ENCODE measurements around the gene SLC22A17. TPM values are rescaled to one million over a fixed set of nuclear protein-coding genes. Genes with fewer than 3 reads are reported as not detected.
A peak's percentile ranks its signal among the peaks of the same experiment; 100 is the strongest.

The SLC22A17 gene
- total and polyA plus RNA-seq, 2 of the 13 experiments (the other 11 are each of a cell fraction or from before 2014, with no cell fraction given): 0.95 to 1.1 TPM

- TF ChIP-seq WIZ (CRISPR knock-in tag; IDR thresholded peaks at IDR 0.05): peak; percentile 88
- TF ChIP-seq ZNF292 (CRISPR knock-in tag; IDR thresholded peaks at IDR 0.05; ENCODE audit: borderline replicate concordance, low read depth): no peak
- peak; percentile 35; the same call in 1 of the 2 replicates for TF ChIP-seq TP53 (CRISPR knock-in tag; conservative IDR thresholded peaks at IDR 0.05)
- no peak for TF ChIP-seq SUZ12 (IDR thresholded peaks at IDR 0.05; ENCODE audit: low read depth, low read length)
- TF ChIP-seq RBFOX2 (IDR thresholded peaks at IDR 0.05; ENCODE audit: low read depth, low read length): peak; percentile 95
- peak; percentile 11 for TF ChIP-seq ESRRA (CRISPR knock-in tag; IDR thresholded peaks at IDR 0.05; ENCODE audit: low read depth)
- no peak for TF ChIP-seq U2AF2 (IDR thresholded peaks at IDR 0.05; ENCODE audit: low read depth, low read length)
- no peak for TF ChIP-seq DR1 (CRISPR knock-in tag; IDR thresholded peaks at IDR 0.05)
- TF ChIP-seq THYN1 (CRISPR knock-in tag; IDR thresholded peaks at IDR 0.05; ENCODE audit: borderline replicate concordance, low read depth): no peak
- TF ChIP-seq ONECUT2 (CRISPR knock-in tag; IDR thresholded peaks at IDR 0.05): 0 out of 2 replicates have a peak, but pooled peaks have one; percentile 1
- peak; percentile 53 for TF ChIP-seq JUN (CRISPR knock-in tag; IDR thresholded peaks at IDR 0.05)
- TF ChIP-seq PAXIP1 (CRISPR knock-in tag; conservative IDR thresholded peaks at IDR 0.05): peak; percentile 46
- 0 out of 2 replicates have a peak, but pooled peaks have one; percentile 9 for TF ChIP-seq CBFB (CRISPR knock-in tag; IDR thresholded peaks at IDR 0.05)
- peak; percentile 12; the same call in 1 of the 2 replicates for TF ChIP-seq ZSCAN25 (CRISPR knock-in tag; IDR thresholded peaks at IDR 0.05)
- no peak for TF ChIP-seq MAFK (conservative IDR thresholded peaks at IDR 0.05 in 1 of 2, IDR thresholded peaks at IDR 0.05 in 1 of 2; ENCODE audit: low read length in 2 of 2)
- no peak; the same call in 1 of the 2 replicates for TF ChIP-seq ZNF280B (CRISPR knock-in tag; IDR thresholded peaks at IDR 0.05; ENCODE audit: borderline replicate concordance)
- TF ChIP-seq AGO1 (IDR thresholded peaks at IDR 0.05; ENCODE audit: low read depth, low read length, poor library complexity, severe bottlenecking): peak; percentile 97
- TF ChIP-seq PAF1 (CRISPR knock-in tag; IDR thresholded peaks at IDR 0.05): peak; percentile 86; the same call in 1 of the 2 replicates
- no peak for TF ChIP-seq TRIM24 (CRISPR knock-in tag; IDR thresholded peaks at IDR 0.05)
- no peak for TF ChIP-seq MBD4 (IDR thresholded peaks at IDR 0.05; ENCODE audit: borderline replicate concordance, low read length)
- no peak for TF ChIP-seq TOPORS (CRISPR knock-in tag; IDR thresholded peaks at IDR 0.05)
- no peak for TF ChIP-seq RFX5 (IDR thresholded peaks at IDR 0.05; ENCODE audit: low read depth, low read length)
- TF ChIP-seq ZNF740 (CRISPR knock-in tag; IDR thresholded peaks at IDR 0.05): peak; percentile 66; the same call in 1 of the 2 replicates
- no peak for TF ChIP-seq HNRNPH1 (optimal IDR thresholded peaks at IDR 0.05; ENCODE audit: low read depth, low read length)
- TF ChIP-seq SP140L (CRISPR knock-in tag; IDR thresholded peaks at IDR 0.05; ENCODE audit: borderline replicate concordance): no peak; the same call in 1 of the 2 replicates
These were observed 30.8 kb downstream of the SLC22A17 start (continued) for GRCh38 chr14:23321572-23322547.
